Thyroid gland (tissue), 4 donors: ENCODE results near the gene GLI3.

Experiments
- CTCF ChIP-seq, 6 experiments: fragments of 200-600 bp in 3 of 6; fragments of 450-650 bp in 3 of 6; sonication (generic) in 3 of 6; IDR thresholded peaks; one replicate each; pipeline ENCODE4 v1.5.1; 2016 to 2019; ENCODE audit warnings: antibody characterized with exemption in 6 of 6, mild to moderate bottlenecking in 2 of 6, inconsistent platforms in 1 of 6, moderate library complexity in 1 of 6
- POLR2A ChIP-seq, 2 donors: fragments of 450-650 bp; IDR thresholded peaks; one replicate each; pipeline ENCODE4 v1.6.1; 2017; ENCODE audit warnings: antibody characterized with exemption in 2 of 2, mild to moderate bottlenecking in 2 of 2, moderate library complexity in 1 of 2

- TF ChIP-seq CTCF (IDR thresholded peaks at IDR 0.05) (no peak), POLR2A (IDR thresholded peaks at IDR 0.05) (no peak)
Measured at GRCh38 chr7:42231043-42231787, 5.8 kb downstream of the GLI3 start.
